GM23338 (cell line): Measurements from ENCODE around the gene ARRB1. TPM values are rescaled to one million over a fixed set of nuclear protein-coding genes. Genes with fewer than 3 reads are reported as not detected.

Source experiments
- ATAC-seq: fragments of 200-7000 bp; cut with Tn5 transposase; 3 replicates; pipeline ENCODE4 v1.9.1; 2020
- DNase-seq: peaks from one replicate; pipeline ENCODE4 v3.0.0-alpha.2; 2015; ENCODE audit warnings: low spot score
- H2AFZ ChIP-seq: fragments of 200-600 bp; sonication (generic); 2 replicates; pipeline ENCODE4 v1.8.0; 2016; ENCODE audit warnings: antibody characterized with exemption, mild to moderate bottlenecking, moderate library complexity
- H3F3A ChIP-seq: fragments of 200-600 bp; sonication (generic); replicated peaks from 2 replicates; pipeline ENCODE4 v1.8.0; 2017; ENCODE audit warnings: antibody characterized with exemption, mixed run types, low read depth
- H3K27ac ChIP-seq: fragments of 200-600 bp; sonication (generic); 2 replicates; pipeline ENCODE4 v1.6.1; 2016; ENCODE audit warnings: low read depth
- H3K27me3 ChIP-seq: fragments of 200-600 bp; sonication (generic); 2 replicates; pipeline ENCODE4 v1.8.0; 2016; ENCODE audit warnings: mild to moderate bottlenecking, mixed run types, moderate library complexity; ENCODE audit not compliant: insufficient read depth
- H3K36me3 ChIP-seq: fragments of 200-600 bp; sonication (generic); 2 replicates; pipeline ENCODE4 v1.8.0; 2016; ENCODE audit warnings: mild to moderate bottlenecking; ENCODE audit not compliant: insufficient read depth
- H3K4me1 ChIP-seq: fragments of 200-600 bp; sonication (generic); 2 replicates; pipeline ENCODE4 v1.8.0; 2016; ENCODE audit warnings: mild to moderate bottlenecking, moderate library complexity; ENCODE audit not compliant: insufficient read depth
- H3K4me2 ChIP-seq: fragments of 200-600 bp; sonication (generic); 2 replicates; pipeline ENCODE4 v1.7.1; 2017; ENCODE audit warnings: mixed run types
- H3K4me3 ChIP-seq: fragments of 200-600 bp; sonication (generic); 2 replicates; pipeline ENCODE4 v1.6.1; 2016; ENCODE audit warnings: mixed run types
- H3K79me2 ChIP-seq: fragments of 200-600 bp; sonication (generic); replicated peaks from 2 replicates; pipeline ENCODE4 v1.8.0; 2017; ENCODE audit warnings: mild to moderate bottlenecking; ENCODE audit not compliant: insufficient read depth
- H3K9me2 ChIP-seq: fragments of 200-600 bp; sonication (generic); 2 replicates; pipeline ENCODE4 v1.8.0; 2017; ENCODE audit not compliant: insufficient read depth
- H4K20me1 ChIP-seq: fragments of 200-600 bp; sonication (generic); replicated peaks from 2 replicates; pipeline ENCODE4 v1.8.0; 2017; ENCODE audit warnings: mild to moderate bottlenecking; ENCODE audit not compliant: insufficient read depth
- H3K27ac Mint-ChIP-seq: 2 replicates; pipeline ENCODE4 v1.8.0; 2020; ENCODE audit warnings: inconsistent platforms, mild to moderate bottlenecking, moderate library complexity, mixed read lengths
- H3K27me3 Mint-ChIP-seq: 3 replicates; pipeline ENCODE4 v1.8.0; 2022; ENCODE audit warnings: low read depth, mild to moderate bottlenecking, moderate library complexity, mixed read lengths, inconsistent platforms; ENCODE audit not compliant: insufficient read depth, poor library complexity
- H3K36me3 Mint-ChIP-seq: 3 replicates; pipeline ENCODE4 v1.8.0; 2021; ENCODE audit warnings: low read depth, mild to moderate bottlenecking, inconsistent platforms, moderate library complexity, mixed read lengths
- H3K4me1 Mint-ChIP-seq: 3 replicates; pipeline ENCODE4 v1.8.0; 2020; ENCODE audit warnings: mild to moderate bottlenecking, inconsistent platforms, mixed read lengths
- H3K4me3 Mint-ChIP-seq: 3 replicates; pipeline ENCODE4 v1.8.0; 2021; ENCODE audit warnings: moderate library complexity, mild to moderate bottlenecking, inconsistent platforms, mixed read lengths
- H3K9me3 Mint-ChIP-seq: 3 replicates; pipeline ENCODE4 v1.8.0; 2020; ENCODE audit warnings: moderate library complexity, mild to moderate bottlenecking, inconsistent platforms, mixed read lengths
- CREB1 ChIP-seq: fragments of 250-450 bp; sonication (Bioruptor Pico); IDR thresholded peaks from 2 replicates; pipeline ENCODE4 v1.5.0; 2020; ENCODE audit warnings: low read depth, mild to moderate bottlenecking, moderate library complexity
- EZH2 ChIP-seq: fragments of 200-600 bp; sonication (generic); IDR thresholded peaks from one replicate; pipeline ENCODE4 v1.8.0; 2017; ENCODE audit warnings: antibody characterized with exemption, mild to moderate bottlenecking, low read depth; ENCODE audit not compliant: unreplicated experiment
- JUNB ChIP-seq: IDR thresholded peaks from one replicate; pipeline ENCODE4 v1.6.1; 2016; ENCODE audit warnings: antibody characterized with exemption; ENCODE audit not compliant: unreplicated experiment
- POLR2AphosphoS5 ChIP-seq: IDR thresholded peaks from 2 replicates; pipeline ENCODE4 v1.6.1; 2016; ENCODE audit warnings: antibody characterized with exemption, low read depth
- ZNF114 ChIP-seq: fragments of 250-450 bp; sonication (Bioruptor Pico); IDR thresholded peaks from 2 replicates; pipeline ENCODE4 v1.5.0; 2020; ENCODE audit warnings: mild to moderate bottlenecking, moderate library complexity
- polyA plus RNA-seq: library from polyadenylated mRNA; unstranded; fragments of >200 nt; fragmentation: Nextera tagmentation; extraction: Ambion mirVana; gene quantifications from 2 replicates; pipeline ENCODE4 v1.2.1, GENCODE V29; 2016
- total RNA-seq: library from RNA; depleted of rRNA; stranded (reverse); fragments of >200 nt; shearing (Covaris generic); gene quantifications from 2 replicates; pipeline ENCODE4 v1.2.3, GENCODE V29; 2014
- TF ChIP-seq, protein P1 (sequence below): IDR thresholded peaks from 2 replicates; pipeline ENCODE4 v1.6.1; 2016; ENCODE audit warnings: antibody characterized with exemption
- TF ChIP-seq, protein P2 (sequence below): fragments of 250-450 bp; sonication (Bioruptor Pico); IDR thresholded peaks from 2 replicates; pipeline ENCODE4 v1.5.0; 2020; ENCODE audit warnings: mild to moderate bottlenecking, moderate library complexity

ARRB1 gene
- total and polyA plus RNA-seq, 2 experiments from 2014 or later, result 6.3 to 11.1 TPM

DNA sequence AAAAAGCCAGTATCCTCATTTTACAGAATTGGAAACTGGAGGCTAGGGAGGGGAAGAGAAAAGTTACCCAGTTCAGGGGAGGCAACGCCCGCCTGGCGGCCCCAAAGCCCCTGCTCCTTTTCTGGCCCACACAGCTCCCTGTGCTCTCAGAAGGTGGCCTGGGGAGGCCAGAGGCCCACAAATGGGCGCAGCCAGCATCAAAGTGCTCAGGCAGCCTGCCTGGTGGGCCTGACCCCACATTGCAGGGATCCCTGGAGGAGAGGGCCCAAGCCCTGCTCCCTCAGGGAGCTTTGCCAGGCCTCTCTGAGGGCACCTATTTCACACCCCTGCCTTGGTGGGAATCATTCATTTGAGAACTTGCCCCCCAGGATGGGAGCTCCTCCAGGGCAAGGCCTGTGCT is 42.5 kb downstream of the ARRB1 start:
- Mint-ChIP-seq H3K9me3 (peaks cover 6% of the 10 kb centered on the region; the same call in 2 of the 3 replicates), H3K27me3 (peaks cover 15% of the 10 kb centered on the region), H3K4me3 (no peak overlapping the region), H3K27ac (no peak overlapping the region), H3K36me3 (peaks cover 14% of the 10 kb centered on the region), H3K4me1 (peaks cover 48% of the 10 kb centered on the region)
- no peaks in the 10 kb centered on the region for H4K20me1 ChIP-seq
- no peaks in the 10 kb centered on the region for H3K4me1 ChIP-seq
- H3K79me2 ChIP-seq, result no peaks in the 10 kb centered on the region
- no peaks in the 10 kb centered on the region for H3K36me3 ChIP-seq
- H2AFZ ChIP-seq, result no peak overlapping the region
- no peak overlapping the region for H3K27ac ChIP-seq
- H3K4me3 ChIP-seq, result no peak overlapping the region
- H3K4me2 ChIP-seq, result no peak overlapping the region
- H3F3A ChIP-seq, result no peaks in the 10 kb centered on the region
- no peaks in the 10 kb centered on the region for H3K9me2 ChIP-seq
- H3K27me3 ChIP-seq, result no peaks in the 10 kb centered on the region
- DNase-seq, result no peak
- TF ChIP-seq JUNB (no peak), ZNF114 (CRISPR knock-in tag) (no peak), CREB1 (CRISPR knock-in tag) (no peak)
- no peak for ATAC-seq

DNA sequence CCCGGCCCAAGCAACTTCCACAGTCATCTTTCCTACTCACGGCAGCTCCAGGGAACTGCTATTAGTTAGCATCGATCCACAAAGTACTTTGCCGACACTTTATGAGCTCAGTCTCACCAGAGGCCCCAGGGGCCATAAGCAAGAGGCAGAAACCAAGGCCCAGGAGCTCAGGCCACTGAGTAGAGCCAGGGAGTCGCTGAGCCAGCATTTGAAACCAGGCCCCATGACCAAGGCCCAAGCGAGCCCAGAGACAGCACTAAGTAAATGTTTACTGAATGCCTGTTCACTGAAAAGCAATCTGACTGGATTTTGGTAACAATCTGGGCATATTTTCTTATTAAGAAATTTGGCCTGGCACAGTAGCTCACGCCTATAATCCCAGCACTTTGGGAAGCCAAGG is 43.3 kb downstream of the ARRB1 start:
- DNase-seq (no peak), ATAC-seq (no peak)
- TF ChIP-seq, protein P1, sequence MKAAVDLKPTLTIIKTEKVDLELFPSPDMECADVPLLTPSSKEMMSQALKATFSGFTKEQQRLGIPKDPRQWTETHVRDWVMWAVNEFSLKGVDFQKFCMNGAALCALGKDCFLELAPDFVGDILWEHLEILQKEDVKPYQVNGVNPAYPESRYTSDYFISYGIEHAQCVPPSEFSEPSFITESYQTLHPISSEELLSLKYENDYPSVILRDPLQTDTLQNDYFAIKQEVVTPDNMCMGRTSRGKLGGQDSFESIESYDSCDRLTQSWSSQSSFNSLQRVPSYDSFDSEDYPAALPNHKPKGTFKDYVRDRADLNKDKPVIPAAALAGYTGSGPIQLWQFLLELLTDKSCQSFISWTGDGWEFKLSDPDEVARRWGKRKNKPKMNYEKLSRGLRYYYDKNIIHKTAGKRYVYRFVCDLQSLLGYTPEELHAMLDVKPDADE, result no peak
- no peak for TF ChIP-seq EZH2
- TF ChIP-seq POLR2AphosphoS5, result no peak
- TF ChIP-seq, protein P2, sequence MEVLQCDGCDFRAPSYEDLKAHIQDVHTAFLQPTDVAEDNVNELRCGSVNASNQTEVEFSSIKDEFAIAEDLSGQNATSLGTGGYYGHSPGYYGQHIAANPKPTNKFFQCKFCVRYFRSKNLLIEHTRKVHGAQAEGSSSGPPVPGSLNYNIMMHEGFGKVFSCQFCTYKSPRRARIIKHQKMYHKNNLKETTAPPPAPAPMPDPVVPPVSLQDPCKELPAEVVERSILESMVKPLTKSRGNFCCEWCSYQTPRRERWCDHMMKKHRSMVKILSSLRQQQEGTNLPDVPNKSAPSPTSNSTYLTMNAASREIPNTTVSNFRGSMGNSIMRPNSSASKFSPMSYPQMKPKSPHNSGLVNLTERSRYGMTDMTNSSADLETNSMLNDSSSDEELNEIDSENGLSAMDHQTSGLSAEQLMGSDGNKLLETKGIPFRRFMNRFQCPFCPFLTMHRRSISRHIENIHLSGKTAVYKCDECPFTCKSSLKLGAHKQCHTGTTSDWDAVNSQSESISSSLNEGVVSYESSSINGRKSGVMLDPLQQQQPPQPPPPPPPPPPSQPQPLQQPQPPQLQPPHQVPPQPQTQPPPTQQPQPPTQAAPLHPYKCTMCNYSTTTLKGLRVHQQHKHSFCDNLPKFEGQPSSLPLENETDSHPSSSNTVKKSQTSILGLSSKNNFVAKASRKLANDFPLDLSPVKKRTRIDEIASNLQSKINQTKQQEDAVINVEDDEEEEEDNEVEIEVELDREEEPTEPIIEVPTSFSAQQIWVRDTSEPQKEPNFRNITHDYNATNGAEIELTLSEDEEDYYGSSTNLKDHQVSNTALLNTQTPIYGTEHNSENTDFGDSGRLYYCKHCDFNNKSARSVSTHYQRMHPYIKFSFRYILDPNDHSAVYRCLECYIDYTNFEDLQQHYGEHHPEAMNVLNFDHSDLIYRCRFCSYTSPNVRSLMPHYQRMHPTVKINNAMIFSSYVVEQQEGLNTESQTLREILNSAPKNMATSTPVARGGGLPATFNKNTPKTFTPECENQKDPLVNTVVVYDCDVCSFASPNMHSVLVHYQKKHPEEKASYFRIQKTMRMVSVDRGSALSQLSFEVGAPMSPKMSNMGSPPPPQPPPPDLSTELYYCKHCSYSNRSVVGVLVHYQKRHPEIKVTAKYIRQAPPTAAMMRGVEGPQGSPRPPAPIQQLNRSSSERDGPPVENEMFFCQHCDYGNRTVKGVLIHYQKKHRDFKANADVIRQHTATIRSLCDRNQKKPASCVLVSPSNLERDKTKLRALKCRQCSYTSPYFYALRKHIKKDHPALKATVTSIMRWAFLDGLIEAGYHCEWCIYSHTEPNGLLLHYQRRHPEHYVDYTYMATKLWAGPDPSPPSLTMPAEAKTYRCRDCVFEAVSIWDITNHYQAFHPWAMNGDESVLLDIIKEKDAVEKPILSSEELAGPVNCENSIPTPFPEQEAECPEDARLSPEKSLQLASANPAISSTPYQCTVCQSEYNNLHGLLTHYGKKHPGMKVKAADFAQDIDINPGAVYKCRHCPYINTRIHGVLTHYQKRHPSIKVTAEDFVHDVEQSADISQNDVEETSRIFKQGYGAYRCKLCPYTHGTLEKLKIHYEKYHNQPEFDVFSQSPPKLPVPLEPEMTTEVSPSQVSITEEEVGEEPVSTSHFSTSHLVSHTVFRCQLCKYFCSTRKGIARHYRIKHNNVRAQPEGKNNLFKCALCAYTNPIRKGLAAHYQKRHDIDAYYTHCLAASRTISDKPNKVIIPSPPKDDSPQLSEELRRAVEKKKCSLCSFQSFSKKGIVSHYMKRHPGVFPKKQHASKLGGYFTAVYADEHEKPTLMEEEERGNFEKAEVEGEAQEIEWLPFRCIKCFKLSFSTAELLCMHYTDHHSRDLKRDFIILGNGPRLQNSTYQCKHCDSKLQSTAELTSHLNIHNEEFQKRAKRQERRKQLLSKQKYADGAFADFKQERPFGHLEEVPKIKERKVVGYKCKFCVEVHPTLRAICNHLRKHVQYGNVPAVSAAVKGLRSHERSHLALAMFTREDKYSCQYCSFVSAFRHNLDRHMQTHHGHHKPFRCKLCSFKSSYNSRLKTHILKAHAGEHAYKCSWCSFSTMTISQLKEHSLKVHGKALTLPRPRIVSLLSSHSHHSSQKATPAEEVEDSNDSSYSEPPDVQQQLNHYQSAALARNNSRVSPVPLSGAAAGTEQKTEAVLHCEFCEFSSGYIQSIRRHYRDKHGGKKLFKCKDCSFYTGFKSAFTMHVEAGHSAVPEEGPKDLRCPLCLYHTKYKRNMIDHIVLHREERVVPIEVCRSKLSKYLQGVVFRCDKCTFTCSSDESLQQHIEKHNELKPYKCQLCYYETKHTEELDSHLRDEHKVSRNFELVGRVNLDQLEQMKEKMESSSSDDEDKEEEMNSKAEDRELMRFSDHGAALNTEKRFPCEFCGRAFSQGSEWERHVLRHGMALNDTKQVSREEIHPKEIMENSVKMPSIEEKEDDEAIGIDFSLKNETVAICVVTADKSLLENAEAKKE, result no peak
- Mint-ChIP-seq H3K4me1 (peaks cover 52% of the 10 kb centered on the region), H3K27me3 (peaks cover 14% of the 10 kb centered on the region), H3K36me3 (peaks cover 11% of the 10 kb centered on the region), H3K4me3 (no peak overlapping the region), H3K27ac (no peak overlapping the region), H3K9me3 (peaks cover 6% of the 10 kb centered on the region; the same call in 1 of the 3 replicates)
- H3K27ac ChIP-seq, result no peak overlapping the region
- H3K4me1 ChIP-seq, result no peaks in the 10 kb centered on the region; the same call in 1 of the 2 replicates
- no peak overlapping the region for H3K4me3 ChIP-seq
- no peak overlapping the region for H3K4me2 ChIP-seq
- no peaks in the 10 kb centered on the region for H3K36me3 ChIP-seq
- no peaks in the 10 kb centered on the region for H3K79me2 ChIP-seq
- H4K20me1 ChIP-seq, result no peaks in the 10 kb centered on the region
- H3K9me2 ChIP-seq, result no peaks in the 10 kb centered on the region
- no peak overlapping the region for H2AFZ ChIP-seq
- H3F3A ChIP-seq, result 0 out of 2 replicates have a peak, but pooled peaks cover 3% of the 10 kb centered on the region
- no peaks in the 10 kb centered on the region for H3K27me3 ChIP-seq
